Measurements from ENCODE around the gene RNASE7.
A peak's percentile ranks its signal among the peaks of the same experiment; 100 is the strongest.
"Not testable (repeated sequence)": the region's sequence is repeated elsewhere in the genome, so short reads cannot be mapped to it uniquely, and the experiment has no call there.

Gene RNASE7

GRCh38 chr14:21023817-21024584 lies 18.2 kb upstream of the RNASE7 start:
- DNase-seq (ENCODE audit: low read depth in 2 of 2), result no peak

DNA sequence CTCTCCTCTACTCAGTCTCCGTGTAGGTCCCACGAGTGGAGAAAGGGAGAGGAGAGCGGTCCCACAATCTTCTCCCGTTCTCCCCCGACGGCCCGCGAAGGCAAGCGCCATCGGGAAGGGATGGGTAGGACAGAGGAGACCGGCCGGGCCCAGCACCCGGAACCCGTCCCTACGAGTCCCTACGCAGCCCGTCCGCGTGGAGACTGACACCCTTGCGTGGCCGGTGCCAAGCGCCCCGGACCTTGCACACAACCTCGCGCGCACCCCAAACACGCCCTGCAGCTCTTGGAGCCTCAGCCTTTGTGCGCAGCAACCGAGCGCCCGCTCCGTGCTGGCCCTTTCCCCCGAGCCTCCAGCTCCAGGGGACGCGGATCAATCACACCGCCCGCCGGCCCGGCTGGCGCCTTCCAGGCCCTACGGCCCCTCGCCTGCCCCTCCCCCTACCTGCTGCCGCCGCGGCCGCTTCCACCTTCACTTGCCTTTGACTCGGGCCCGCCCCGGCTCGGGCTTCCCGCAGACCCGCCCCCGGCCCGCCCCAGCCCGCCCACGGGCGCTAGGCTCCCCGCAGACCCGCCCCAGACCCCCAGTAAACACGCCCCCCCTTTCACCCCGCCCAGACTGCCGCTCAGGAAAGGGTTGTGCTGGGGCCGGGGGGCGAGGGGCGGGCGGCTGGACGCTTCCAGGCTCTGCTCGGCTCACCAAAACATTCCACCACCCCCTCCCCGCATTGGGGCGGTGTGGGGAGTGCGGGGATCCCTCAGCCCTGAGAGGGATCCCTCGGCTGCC lies 17.4 kb upstream of the RNASE7 start, which contains the start of gene NDRG2:
NDRG2 (minus strand) TSS at position 477 of the 786 bp plus-strand sequence. CDS start 1,746 bp downstream, outside the sequence.
- DNase-seq (ENCODE audit: low read depth in 2 of 2), result peak; percentile 48 to 76

GRCh38 chr14:21025371-21026273 lies 16.5 kb upstream of the RNASE7 start:
- no peak for DNase-seq (ENCODE audit: low read depth in 2 of 2)

- no peak for DNase-seq (ENCODE audit: low read depth in 2 of 2)
These were observed 15.7 kb upstream of the RNASE7 start for GRCh38 chr14:21026274-21026987.

GRCh38 chr14:21026988-21027315 lies 15.2 kb upstream of the RNASE7 start:
- DNase-seq (ENCODE audit: low read depth in 2 of 2), result no peak

DNA sequence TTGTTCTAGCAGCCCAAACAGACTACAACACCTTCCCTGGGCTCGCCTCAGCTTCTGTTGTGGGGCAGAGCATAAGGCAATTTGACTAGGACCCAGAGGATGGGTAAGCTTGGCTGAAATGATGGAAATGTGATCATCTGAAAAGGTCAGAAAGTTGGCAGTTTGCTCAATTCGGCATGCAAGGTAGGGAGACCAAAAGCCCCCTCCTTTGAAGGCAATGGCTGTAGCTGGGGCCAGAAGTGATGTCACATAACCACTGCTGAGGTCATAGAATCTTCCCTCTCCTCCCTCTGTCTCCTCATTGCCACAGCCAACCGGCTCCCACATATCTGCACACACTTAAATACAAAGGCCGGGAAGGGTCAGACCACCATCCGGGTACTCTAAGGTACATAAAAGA lies 12.2 kb upstream of the RNASE7 start, which contains the start of gene TPPP2:
TPPP2 (plus strand) TSS at position 301 of the 400 bp plus-strand sequence. CDS start 365 bp downstream, outside the sequence.
- no peak for DNase-seq (ENCODE audit: low read depth in 2 of 2)

- DNase-seq (ENCODE audit: low read depth in 2 of 2), result no peak
These were observed 11.6 kb upstream of the RNASE7 start for GRCh38 chr14:21030531-21030930.

DNA sequence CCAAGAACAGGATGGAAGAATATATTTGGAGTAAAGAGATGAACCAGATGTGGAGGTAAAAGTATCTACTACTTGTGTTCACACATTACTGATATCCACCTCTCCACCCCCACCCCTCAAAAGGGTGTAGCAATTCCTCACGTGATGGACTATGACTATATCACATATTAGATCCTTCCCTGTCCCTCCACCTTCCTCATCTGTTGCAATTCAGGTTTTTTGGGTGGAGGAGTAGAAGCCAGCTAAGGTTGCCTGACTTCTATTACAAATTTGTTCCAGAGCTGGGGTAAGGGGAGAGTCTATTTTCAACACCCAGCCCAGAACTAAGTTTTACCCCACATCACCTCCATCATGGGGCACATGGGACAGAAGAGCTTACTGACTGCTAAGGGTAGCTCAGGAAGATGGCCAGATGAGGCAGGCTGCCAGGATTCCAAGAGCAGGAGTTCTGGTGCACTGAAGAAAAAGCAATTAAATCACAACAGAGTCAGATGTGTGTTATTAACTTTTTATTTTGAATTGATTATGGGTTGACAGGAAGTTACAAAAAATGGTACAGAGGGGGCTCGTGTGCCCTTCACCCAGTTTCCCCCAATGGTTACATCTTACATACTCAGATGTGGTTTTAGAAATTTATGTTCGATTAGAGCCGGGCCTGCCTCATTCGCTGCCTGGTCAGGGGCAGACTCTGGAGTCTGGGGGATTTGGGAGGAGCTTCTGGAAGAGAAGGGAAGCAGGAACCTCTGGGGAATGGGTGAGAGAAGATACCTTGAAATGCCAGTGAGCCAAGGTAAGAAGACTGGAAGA lies 9.6 kb upstream of the RNASE7 start:
- DNase-seq (ENCODE audit: low read depth in 2 of 2), result no peak

GRCh38 chr14:21033133-21033698 lies 8.9 kb upstream of the RNASE7 start:
- DNase-seq (ENCODE audit: low read depth in 2 of 2), result no peak

DNA sequence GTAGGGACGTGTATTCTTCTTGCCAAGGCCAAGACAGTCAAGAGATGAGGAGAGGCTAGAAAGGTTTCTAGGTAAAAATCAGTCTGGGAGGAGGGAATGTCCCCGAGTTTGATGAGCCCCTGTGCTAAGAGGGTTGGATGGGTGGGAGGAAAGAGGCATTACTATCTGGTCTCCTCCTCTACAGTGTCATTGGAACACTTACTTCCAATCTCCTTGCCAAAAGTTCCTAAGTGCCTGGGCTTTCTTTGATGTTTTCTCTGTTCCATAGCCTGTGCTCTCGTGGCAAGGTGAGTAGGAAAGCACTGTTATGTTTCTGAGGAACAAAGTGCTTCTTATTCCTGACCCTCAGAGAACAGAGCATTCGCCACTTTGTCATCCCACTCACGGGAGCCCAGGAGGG lies 7.5 kb upstream of the RNASE7 start, which contains the start of gene RNASE13:
RNASE13 (minus strand) TSS at position 101 of the 400 bp plus-strand sequence. CDS start 519 bp downstream, outside the sequence.
- DNase-seq (ENCODE audit: low read depth in 2 of 2), result no peak

GRCh38 chr14:21036751-21037150 lies 5.4 kb upstream of the RNASE7 start:
- no peak for DNase-seq (ENCODE audit: low read depth in 2 of 2)

DNA sequence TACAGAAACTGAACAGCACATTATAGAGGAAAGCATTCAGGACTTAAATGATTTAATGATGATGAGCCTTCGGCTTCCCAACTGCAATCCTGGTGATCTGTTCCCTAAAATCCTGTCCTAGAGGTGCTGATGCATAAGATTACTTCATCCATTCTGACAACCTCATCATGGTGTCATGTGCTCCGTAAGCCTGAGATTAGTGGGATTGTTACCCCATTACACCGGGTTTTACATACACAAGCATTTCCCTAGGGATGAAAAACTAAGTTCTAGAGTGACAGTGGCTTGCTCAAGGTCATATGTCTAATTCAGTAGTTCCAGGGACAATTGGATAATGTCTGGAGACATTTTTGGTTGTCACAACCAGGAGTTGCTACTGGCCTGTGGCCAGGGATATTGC lies 5.0 kb upstream of the RNASE7 start:
- DNase-seq (ENCODE audit: low read depth in 2 of 2), result no peak

- no peak for DNase-seq (ENCODE audit: low read depth in 2 of 2)
These were observed 3.4 kb upstream of the RNASE7 start for GRCh38 chr14:21038441-21039422.

GRCh38 chr14:21039585-21040369 lies 2.4 kb upstream of the RNASE7 start:
- DNase-seq (ENCODE audit: low read depth in 2 of 2), result no peak

DNA sequence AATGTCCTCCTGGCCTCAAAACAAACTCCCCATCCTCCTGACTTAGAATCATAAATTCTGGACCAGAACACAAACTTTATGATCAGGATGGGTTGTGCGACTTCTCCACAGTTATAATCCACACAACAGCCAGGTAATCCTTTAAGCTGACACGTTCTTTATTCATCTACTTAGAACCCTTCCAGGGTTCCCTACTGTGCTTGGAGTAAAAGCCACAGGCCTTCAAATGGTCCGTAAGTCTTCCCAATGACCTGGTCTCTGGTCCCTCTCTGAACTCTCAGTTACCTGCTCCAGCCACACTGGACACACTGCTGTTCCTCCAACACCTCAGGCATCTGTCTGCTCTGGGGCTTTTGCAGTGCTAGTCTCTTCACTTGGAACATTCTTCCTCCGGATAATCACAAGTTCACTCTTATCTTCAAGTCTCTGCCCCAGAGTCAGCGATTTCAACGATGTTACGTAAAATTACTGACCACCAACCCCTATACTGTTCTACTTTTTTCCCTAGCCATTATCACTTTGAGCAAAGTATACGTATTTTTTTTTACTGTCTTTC lies 1.7 kb upstream of the RNASE7 start:
- no peak for DNase-seq (ENCODE audit: low read depth in 2 of 2)

DNA sequence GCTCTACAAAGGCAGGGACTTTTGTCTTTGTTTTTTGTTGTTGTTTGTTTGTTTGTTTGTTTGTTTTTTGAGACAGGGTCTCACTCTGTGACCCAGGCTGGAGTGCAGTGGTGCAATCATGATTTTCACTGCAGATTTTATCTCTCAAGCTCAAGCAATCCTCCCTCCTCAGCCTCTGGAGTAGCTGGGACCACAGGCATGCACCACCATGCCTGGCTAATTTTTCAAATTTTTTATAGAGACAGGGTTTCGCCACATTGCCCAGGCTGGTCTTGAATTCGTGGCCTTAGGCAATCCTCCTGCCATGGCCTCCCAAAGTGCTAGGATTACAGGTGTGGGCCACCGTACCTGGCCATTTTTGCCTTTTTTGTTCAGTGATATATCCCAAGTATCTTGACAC lies 1.2 kb upstream of the RNASE7 start:
- not testable (repeated sequence) for DNase-seq (ENCODE audit: low read depth in 2 of 2)

DNA sequence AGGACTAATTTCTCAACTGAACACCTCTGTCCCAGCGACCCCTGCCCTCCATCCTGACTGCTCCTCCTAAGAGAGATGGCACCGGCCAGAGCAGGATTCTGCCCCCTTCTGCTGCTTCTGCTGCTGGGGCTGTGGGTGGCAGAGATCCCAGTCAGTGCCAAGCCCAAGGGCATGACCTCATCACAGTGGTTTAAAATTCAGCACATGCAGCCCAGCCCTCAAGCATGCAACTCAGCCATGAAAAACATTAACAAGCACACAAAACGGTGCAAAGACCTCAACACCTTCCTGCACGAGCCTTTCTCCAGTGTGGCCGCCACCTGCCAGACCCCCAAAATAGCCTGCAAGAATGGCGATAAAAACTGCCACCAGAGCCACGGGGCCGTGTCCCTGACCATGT lies 756 bp downstream of the RNASE7 start:
- no peak for DNase-seq (ENCODE audit: low read depth in 2 of 2)
